Measurements from ENCODE around the gene HASPIN. TPM values are rescaled to one million over a fixed set of nuclear protein-coding genes. Genes with fewer than 3 reads are reported as not detected.
A peak's percentile ranks its signal among the peaks of the same experiment; 100 is the strongest.

The HASPIN gene
- total and polyA plus RNA-seq, 9 of the 15 experiments (the other 6 are each of a cell fraction or from before 2014, with no cell fraction given): 0.81 to 13.5 (median 9.9) TPM

DNA sequence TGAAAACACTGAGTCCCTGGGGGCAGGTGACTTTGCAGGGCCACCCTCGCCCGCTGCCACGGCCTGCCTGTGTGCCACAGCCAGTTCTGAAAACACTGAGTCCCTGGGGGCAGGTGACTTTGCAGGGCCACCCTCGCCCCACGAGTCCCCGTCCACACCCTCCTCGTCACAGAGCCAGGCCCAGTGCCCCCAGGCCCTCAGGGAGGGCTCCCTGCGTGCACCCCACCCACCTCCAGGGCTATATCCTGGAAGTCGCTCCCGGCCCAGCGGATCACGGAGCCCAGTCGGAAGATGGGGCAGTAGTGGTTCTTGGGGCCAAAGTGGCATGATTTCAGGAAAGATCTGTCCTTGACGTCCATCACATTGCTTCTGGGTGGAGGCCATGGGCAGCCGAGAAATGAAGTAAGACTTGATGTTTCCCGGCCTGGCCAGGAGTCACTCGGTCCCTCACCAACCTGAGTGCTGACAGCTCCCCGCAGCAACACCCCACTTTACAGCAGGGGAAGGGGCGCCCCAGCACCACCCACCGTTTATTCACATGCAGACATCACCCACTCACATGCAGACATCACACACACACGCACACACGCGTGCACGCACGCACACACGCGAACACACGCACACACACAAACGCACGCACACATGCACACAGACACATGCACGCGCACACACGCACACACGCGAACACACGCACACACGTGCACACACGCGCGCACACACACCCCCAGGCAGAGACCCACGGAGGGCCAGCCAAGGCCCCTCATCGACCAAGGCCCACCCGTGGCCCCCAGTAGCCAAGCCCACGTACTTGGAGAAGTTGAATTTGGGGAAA lies 34.2 kb upstream of the HASPIN start (continued):
- TF ChIP-seq NFYB (IDR thresholded peaks at IDR 0.05; ENCODE audit: extremely low read depth, insufficient read length): no peak
- no peak for TF ChIP-seq TRIM24 (IDR thresholded peaks at IDR 0.05)
- TF ChIP-seq HSF4 (CRISPR knock-in tag; IDR thresholded peaks at IDR 0.05; ENCODE audit: borderline replicate concordance): no peak
- TF ChIP-seq NR2F6 (CRISPR knock-in tag; IDR thresholded peaks at IDR 0.05): no peak
- no peak for TF ChIP-seq BRD4 (IDR thresholded peaks at IDR 0.05)
- TF ChIP-seq ZSCAN29 (IDR thresholded peaks at IDR 0.05): no peak
- no peak for TF ChIP-seq HDAC2 (IDR thresholded peaks at IDR 0.05)
- no peak for TF ChIP-seq MITF (IDR thresholded peaks at IDR 0.05)

GRCh38 chr17:3690094-3690715 lies 33.5 kb upstream of the HASPIN start:
- H3K9me1 ChIP-seq (ENCODE audit: control insufficient read depth, insufficient read depth, low read length): no peaks in the 10 kb centered on the region
- no peak overlapping the region for H3K4me2 ChIP-seq (ENCODE audit: insufficient read depth, low read length)
- ChIA-PET POLR2A (no interaction called here), CTCF (ENCODE audit: low intra/inter-chr PET ratio) (no interaction called here)
- H3K36me3 ChIP-seq (ENCODE audit: control insufficient read depth, insufficient read depth, low read length): no peaks in the 10 kb centered on the region
- intact Hi-C loops (cut with micrococcal nuclease): loop anchor here (10.0 kb wide), 1 partner anchor 85 kb away; the partner anchor contains the start of gene TRPV1
- H3K9ac ChIP-seq (ENCODE audit: insufficient read depth in 1 of 2, low read depth in 2 of 2, low read length in 2 of 2): no peak overlapping the region
- no peaks in the 10 kb centered on the region for H3K27me3 ChIP-seq (ENCODE audit: control insufficient read depth in 2 of 2, insufficient read depth in 2 of 2, low read length in 2 of 2)
- no peaks in the 10 kb centered on the region for H3K9me3 ChIP-seq (replicated peaks; ENCODE audit: control insufficient read depth, insufficient read depth, low read depth, low read length)
- DNase-seq (ENCODE audit: extremely low read depth in 1 of 4, low spot score in 3 of 4) (no peak), ATAC-seq (peak; percentile 50; the same call in 2 of the 3 replicates), FAIRE-seq (no peak)
- H3K4me1 ChIP-seq (replicated peaks in 1 of 2; ENCODE audit: control insufficient read depth in 2 of 2, insufficient read depth in 2 of 2, low read length in 2 of 2): peaks cover 0 to 33% of the 10 kb centered on the region in 2 experiments; a peak in 2 of 5 replicates
- H3K27ac ChIP-seq (ENCODE audit: extremely low read depth, low read depth, low read length): no peak overlapping the region
- no peak overlapping the region for H2AFZ ChIP-seq (ENCODE audit: low read depth, low read length)
- H4K20me1 ChIP-seq (replicated peaks; ENCODE audit: control insufficient read depth, insufficient read depth, low read length): no peaks in the 10 kb centered on the region
- in situ Hi-C loops (cut with MboI): no loop called here
- 58% methylated on average over 14 of the region's 22 CpGs for WGBS (ENCODE audit: insufficient coverage, low coverage, missing lambda C conversion rate)
- no TSS peak for BruUV-seq (replicated peaks)
- H3K79me2 ChIP-seq (ENCODE audit: control insufficient read depth, insufficient read depth, low read length): no peaks in the 10 kb centered on the region
- H3K4me3 ChIP-seq: no peak overlapping the region
- TF ChIP-seq KLF6 (CRISPR knock-in tag; IDR thresholded peaks at IDR 0.05; ENCODE audit: borderline replicate concordance) (no peak), ATF7 (IDR thresholded peaks at IDR 0.05) (no peak), ETV1 (tag; conservative IDR thresholded peaks at IDR 0.05; ENCODE audit: low read depth) (no peak), GTF2A2 (tag; IDR thresholded peaks at IDR 0.05) (no peak)
- TF ChIP-seq, protein P1, sequence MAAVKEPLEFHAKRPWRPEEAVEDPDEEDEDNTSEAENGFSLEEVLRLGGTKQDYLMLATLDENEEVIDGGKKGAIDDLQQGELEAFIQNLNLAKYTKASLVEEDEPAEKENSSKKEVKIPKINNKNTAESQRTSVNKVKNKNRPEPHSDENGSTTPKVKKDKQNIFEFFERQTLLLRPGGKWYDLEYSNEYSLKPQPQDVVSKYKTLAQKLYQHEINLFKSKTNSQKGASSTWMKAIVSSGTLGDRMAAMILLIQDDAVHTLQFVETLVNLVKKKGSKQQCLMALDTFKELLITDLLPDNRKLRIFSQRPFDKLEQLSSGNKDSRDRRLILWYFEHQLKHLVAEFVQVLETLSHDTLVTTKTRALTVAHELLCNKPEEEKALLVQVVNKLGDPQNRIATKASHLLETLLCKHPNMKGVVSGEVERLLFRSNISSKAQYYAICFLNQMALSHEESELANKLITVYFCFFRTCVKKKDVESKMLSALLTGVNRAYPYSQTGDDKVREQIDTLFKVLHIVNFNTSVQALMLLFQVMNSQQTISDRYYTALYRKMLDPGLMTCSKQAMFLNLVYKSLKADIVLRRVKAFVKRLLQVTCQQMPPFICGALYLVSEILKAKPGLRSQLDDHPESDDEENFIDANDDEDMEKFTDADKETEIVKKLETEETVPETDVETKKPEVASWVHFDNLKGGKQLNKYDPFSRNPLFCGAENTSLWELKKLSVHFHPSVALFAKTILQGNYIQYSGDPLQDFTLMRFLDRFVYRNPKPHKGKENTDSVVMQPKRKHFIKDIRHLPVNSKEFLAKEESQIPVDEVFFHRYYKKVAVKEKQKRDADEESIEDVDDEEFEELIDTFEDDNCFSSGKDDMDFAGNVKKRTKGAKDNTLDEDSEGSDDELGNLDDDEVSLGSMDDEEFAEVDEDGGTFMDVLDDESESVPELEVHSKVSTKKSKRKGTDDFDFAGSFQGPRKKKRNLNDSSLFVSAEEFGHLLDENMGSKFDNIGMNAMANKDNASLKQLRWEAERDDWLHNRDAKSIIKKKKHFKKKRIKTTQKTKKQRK (IDR thresholded peaks at IDR 0.05; ENCODE audit: borderline replicate concordance, low read depth, low read length): no peak
- TF ChIP-seq, protein P2, sequence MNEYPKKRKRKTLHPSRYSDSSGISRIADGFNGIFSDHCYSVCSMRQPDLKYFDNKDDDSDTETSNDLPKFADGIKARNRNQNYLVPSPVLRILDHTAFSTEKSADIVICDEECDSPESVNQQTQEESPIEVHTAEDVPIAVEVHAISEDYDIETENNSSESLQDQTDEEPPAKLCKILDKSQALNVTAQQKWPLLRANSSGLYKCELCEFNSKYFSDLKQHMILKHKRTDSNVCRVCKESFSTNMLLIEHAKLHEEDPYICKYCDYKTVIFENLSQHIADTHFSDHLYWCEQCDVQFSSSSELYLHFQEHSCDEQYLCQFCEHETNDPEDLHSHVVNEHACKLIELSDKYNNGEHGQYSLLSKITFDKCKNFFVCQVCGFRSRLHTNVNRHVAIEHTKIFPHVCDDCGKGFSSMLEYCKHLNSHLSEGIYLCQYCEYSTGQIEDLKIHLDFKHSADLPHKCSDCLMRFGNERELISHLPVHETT (CRISPR knock-in tag; conservative IDR thresholded peaks at IDR 0.05 in 1 of 2, IDR thresholded peaks at IDR 0.05 in 1 of 2): no peak
